HUES6 (cell line): ENCODE results near the gene YPEL2.
"Not testable (repeated sequence)": the region's sequence is repeated elsewhere in the genome, so short reads cannot be mapped to it uniquely, and the experiment has no call there.

Source experiments
- H3K27ac ChIP-seq: 2 replicates; pipeline ENCODE4 v1.7.0; 2013; ENCODE audit warnings: low read depth, mild to moderate bottlenecking, low read length, inconsistent platforms
- H3K27me3 ChIP-seq: 2 replicates; pipeline ENCODE4 v1.6.1; 2013; ENCODE audit warnings: low read length; ENCODE audit not compliant: control insufficient read depth, insufficient read depth
- H3K36me3 ChIP-seq: 2 replicates; pipeline ENCODE4 v1.6.1; 2013; ENCODE audit warnings: low read length; ENCODE audit not compliant: control insufficient read depth, insufficient read depth
- H3K4me1 ChIP-seq: 2 replicates; pipeline ENCODE4 v1.6.1; 2013; ENCODE audit warnings: low read length; ENCODE audit not compliant: control insufficient read depth, insufficient read depth
- H3K4me3 ChIP-seq: 2 replicates; pipeline ENCODE4 v1.5.1; 2013; ENCODE audit warnings: low read depth, low read length
- H3K9ac ChIP-seq: one replicate; pipeline ENCODE4 v1.6.1; 2013; ENCODE audit warnings: mild to moderate bottlenecking, low read length
- H3K9me3 ChIP-seq: 2 replicates; pipeline ENCODE4 v1.6.1; 2013; ENCODE audit warnings: low read depth, low read length; ENCODE audit not compliant: control insufficient read depth, insufficient read depth

The YPEL2 gene

DNA sequence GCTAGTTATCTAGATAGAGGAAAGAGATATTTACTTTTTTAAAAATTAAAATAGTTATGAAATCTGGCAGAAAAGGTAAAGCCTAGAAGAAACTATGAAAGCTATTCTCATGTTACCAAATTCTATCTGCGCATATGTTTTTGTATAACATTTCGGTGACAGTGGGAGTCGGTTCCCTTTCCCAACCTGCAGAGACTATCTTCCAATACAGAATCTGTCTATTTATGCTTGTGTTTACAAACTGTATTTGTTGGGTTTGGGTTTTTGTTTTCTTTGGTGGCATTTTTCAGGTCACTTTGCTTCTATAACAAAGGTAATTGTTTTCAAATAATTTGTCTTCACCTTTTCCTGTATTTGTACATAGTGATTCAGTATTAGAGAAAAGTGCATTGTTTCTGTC, 69.8 kb downstream of the YPEL2 start:
- peaks cover 2% of the 10 kb centered on the region; the same call in 1 of the 2 replicates for H3K4me1 ChIP-seq
- peaks cover 3% of the 10 kb centered on the region; the same call in 1 of the 2 replicates for H3K36me3 ChIP-seq
- no peaks in the 10 kb centered on the region for H3K9me3 ChIP-seq
- no peak overlapping the region for H3K27ac ChIP-seq
- no peak overlapping the region for H3K9ac ChIP-seq
- no peaks in the 10 kb centered on the region for H3K27me3 ChIP-seq
- H3K4me3 ChIP-seq = no peak overlapping the region

DNA sequence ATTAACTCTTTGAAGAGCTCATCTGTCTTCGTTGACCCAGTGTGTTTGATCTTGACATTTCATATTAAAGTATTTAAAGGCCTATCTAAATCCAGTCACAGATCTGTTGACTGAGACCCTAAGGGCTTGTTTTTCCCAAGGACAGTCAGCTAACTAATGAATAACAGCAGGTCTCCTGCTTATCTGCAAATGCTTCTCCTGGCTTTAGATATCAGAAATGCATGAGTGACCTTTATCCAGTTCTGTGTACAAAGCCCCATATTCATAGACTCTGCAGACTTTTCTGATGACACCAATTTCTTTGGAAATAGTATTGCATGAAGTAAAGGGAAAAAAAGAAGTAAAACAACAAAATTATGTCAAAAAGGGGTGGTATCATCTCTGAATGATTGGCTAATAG, 70.3 kb downstream of the YPEL2 start:
- Histone ChIP-seq H3K27ac (no peak overlapping the region), H3K9me3 (no peaks in the 10 kb centered on the region), H3K9ac (no peak overlapping the region), H3K4me1 (peaks cover 3% of the 10 kb centered on the region), H3K4me3 (no peak overlapping the region), H3K36me3 (peaks cover 3% of the 10 kb centered on the region; the same call in 1 of the 2 replicates), H3K27me3 (no peaks in the 10 kb centered on the region)

DNA sequence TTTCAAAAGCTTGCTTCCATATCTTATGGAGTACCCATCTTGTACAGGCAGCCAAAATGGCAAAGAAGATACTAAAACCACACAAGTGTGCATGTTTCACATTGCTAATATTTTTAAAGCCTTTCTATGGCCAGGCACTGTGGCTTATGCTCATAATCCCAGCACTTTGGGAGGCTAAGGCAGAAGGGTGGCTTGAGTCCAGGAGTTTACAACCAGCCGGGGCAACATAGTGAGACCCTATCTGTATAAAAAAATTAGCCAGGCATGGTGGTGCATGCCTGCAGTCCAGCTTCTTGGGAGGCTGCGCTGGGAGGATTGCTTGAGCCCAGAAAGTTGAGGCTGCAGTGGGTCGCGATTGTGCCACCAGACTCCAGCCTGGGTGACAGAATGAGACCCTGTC, 71.3 kb downstream of the YPEL2 start:
- H3K4me1 ChIP-seq = peaks cover 7% of the 10 kb centered on the region
- no peak overlapping the region for H3K27ac ChIP-seq
- H3K36me3 ChIP-seq = no peaks in the 10 kb centered on the region

DNA sequence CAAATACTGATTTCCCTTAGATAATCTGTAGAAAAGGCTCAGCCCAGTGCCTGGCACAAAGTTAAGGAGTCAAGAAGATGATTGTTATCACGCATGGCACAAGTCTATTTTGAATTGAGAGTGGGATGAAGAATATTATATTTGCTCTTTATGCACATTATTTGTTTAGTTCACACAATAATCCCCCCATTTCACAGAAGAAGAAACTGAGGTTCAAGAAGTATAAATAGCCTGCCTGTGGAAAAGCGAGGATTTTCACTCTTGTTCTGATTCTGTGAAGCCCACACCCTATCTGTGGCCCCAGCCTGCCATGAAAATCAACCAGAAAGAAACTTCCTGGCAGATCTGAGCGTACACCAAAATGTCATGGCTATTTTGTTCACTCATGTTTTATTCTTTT, 73.0 kb downstream of the YPEL2 start:
- Histone ChIP-seq H3K4me3 (no peak overlapping the region), H3K4me1 (peaks cover 7% of the 10 kb centered on the region)

More for the DNA sequence above, 71.3 kb downstream of the YPEL2 start:
- H3K9me3 ChIP-seq = no peaks in the 10 kb centered on the region
- H3K27me3 ChIP-seq = no peaks in the 10 kb centered on the region
- no peak overlapping the region for H3K9ac ChIP-seq
- no peak overlapping the region for H3K4me3 ChIP-seq

DNA sequence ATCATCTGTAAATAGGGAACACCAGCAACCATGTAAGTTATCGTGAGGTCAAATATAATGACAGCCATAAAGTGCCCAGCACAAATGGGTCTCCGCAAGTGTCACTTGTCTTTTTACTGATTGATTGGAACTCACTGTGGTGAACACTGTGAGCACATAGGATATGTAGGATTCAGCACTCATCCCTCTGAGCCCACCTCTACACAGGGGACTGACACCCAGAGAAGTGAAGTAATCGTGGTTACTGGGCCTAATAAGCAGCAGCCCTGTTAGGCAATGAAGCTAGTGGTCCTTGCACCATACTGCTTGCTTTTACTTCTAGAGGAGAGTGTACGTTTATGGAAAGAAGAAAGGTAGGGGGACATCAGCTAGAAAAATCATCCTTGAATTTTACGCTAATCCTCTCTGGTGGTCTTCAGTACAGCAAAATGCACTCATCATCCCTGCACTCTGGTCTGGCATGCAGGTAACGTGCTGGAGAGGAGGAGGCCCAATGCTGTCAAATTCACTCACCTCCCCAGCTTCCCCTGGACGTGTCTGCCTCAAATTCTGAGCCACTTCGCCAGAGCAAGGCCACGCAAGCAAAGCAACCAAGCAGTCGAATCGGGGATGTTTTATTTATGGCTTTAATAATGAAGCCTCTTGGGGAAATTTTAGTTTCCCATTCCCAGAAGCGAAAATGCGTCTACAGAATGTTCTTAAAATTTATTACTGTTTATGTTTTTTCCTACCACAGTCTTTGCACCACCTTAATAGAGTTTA, 74.7 kb downstream of the YPEL2 start:
- no peak overlapping the region for H3K9ac ChIP-seq
- H3K4me1 ChIP-seq = peaks cover 7% of the 10 kb centered on the region
- H3K27me3 ChIP-seq = no peaks in the 10 kb centered on the region
- H3K36me3 ChIP-seq = no peaks in the 10 kb centered on the region
- H3K4me3 ChIP-seq = no peak overlapping the region
- no peak overlapping the region for H3K27ac ChIP-seq
- peaks cover 9% of the 10 kb centered on the region for H3K9me3 ChIP-seq

More for the DNA sequence above, 73.0 kb downstream of the YPEL2 start:
- no peaks in the 10 kb centered on the region for H3K36me3 ChIP-seq
- no peak overlapping the region for H3K27ac ChIP-seq
- H3K9ac ChIP-seq = no peak overlapping the region
- no peaks in the 10 kb centered on the region for H3K9me3 ChIP-seq
- no peaks in the 10 kb centered on the region for H3K27me3 ChIP-seq

DNA sequence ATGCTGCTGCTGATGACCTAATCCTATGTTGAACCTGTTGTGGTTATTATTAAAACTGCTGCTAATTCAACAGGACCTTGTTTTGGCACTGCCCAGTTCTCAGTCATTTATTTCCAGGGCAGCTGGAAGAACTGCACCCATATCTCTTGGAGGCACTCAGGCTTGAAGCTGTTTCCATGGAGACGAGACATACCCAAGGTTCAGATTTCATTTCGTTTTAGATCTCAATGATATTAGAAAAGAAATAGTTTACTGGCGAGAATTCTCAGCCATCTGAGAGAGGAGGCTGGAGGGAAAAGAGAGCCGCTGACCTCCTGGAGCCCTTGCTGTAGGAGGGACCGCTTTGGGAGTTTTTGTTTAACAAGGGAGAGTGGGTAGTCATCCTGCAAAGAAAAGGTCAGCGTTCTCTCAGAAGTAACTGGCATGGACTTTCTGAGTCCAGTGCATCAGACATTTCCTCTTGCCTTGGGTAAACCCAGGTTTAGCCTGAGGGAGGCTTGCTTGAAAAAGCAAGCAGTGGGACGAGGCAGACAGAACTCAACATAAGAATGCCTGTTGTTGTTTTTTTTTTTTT, 75.4 kb downstream of the YPEL2 start:
- no peak overlapping the region for H3K9ac ChIP-seq
- H3K36me3 ChIP-seq = no peaks in the 10 kb centered on the region
- H3K27me3 ChIP-seq = no peaks in the 10 kb centered on the region
- H3K4me3 ChIP-seq = no peak overlapping the region
- no peak overlapping the region for H3K27ac ChIP-seq
- peaks cover 5% of the 10 kb centered on the region for H3K4me1 ChIP-seq
- peaks cover 9% of the 10 kb centered on the region for H3K9me3 ChIP-seq

DNA sequence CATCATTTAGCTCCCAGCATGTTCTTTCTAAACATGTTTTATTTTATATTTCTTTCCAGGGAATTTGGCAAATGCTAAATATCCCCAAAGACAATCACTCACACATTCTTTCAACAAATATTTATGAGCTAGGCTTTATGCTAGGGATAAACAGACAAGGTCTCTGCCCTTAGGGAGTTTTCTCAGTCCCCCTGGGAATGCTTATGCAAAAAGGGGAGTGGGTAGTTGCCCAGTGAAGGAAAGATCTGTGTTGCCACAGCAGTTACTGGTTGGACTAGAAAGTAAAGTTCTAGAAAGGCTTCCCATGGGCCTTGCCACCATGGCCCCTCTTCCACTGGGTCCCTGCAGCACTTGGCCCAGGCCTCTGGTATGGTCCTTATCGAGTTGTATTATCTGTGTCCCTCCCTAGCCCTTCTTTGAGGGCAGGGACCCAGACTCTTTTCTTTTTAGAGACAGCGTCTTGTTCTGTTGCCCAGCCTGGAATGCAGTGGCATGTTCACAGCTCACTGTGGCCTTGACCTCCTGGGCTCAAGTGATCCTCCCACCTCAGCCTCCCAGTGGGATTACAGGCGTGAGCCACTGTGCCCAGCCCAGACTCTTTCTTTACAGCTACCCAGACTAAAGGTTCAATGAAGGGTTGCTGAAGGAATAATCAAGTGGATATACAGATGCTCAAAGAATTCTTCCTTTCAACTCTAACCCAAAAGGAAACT, 78.0 kb downstream of the YPEL2 start:
- Histone ChIP-seq H3K4me1 (peaks cover 5% of the 10 kb centered on the region), H3K36me3 (no peaks in the 10 kb centered on the region), H3K4me3 (no peak overlapping the region), H3K9me3 (peaks cover 9% of the 10 kb centered on the region), H3K27ac (no peak overlapping the region), H3K9ac (no peak overlapping the region), H3K27me3 (no peaks in the 10 kb centered on the region)

DNA sequence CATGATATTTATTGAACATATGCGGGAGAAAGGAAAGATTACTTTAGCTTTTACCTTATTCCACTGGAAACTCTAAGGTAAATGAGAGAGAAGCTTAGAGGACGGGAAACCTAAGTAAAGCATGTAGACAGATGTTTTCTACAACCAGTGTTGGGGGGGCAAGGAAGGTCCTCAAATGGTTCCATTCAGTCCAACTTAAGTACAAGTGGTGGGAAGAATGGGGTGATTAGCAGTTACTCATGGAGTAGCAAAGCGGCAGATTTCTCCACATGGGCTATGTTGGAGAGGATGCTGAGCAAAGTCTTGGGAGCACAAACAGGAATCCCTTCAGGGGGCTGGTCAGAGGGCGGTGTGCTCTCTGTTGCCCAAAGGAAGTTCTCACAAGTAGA, 78.6 kb downstream of the YPEL2 start:
- Histone ChIP-seq H3K4me1 (peaks cover 5% of the 10 kb centered on the region), H3K27me3 (no peaks in the 10 kb centered on the region), H3K4me3 (no peak overlapping the region), H3K27ac (no peak overlapping the region), H3K9me3 (peaks cover 9% of the 10 kb centered on the region), H3K9ac (no peak overlapping the region), H3K36me3 (no peaks in the 10 kb centered on the region)

DNA sequence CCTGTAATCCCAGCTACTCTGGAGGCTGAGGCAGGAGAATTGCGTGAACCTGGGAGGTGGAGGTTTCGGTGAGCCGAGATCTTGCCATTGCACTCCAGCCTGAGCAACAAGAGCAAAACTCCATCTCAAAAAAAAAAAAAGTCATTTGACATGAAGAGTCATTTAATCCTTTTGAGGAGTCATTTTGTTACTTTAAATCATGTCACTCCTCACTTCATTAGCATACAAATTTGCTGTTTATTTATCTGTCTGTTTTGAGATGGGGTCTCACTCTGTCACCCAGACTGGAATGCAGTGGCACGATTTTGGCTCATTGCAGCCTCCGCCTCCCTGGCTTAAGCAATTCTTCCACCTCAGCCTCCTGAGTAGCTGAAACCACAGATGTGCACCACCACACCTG, 81.0 kb downstream of the YPEL2 start:
- not testable (repeated sequence) for H3K4me3 ChIP-seq, H3K27ac ChIP-seq, H3K9me3 ChIP-seq, H3K36me3 ChIP-seq, H3K4me1 ChIP-seq, H3K27me3 ChIP-seq, H3K9ac ChIP-seq

DNA sequence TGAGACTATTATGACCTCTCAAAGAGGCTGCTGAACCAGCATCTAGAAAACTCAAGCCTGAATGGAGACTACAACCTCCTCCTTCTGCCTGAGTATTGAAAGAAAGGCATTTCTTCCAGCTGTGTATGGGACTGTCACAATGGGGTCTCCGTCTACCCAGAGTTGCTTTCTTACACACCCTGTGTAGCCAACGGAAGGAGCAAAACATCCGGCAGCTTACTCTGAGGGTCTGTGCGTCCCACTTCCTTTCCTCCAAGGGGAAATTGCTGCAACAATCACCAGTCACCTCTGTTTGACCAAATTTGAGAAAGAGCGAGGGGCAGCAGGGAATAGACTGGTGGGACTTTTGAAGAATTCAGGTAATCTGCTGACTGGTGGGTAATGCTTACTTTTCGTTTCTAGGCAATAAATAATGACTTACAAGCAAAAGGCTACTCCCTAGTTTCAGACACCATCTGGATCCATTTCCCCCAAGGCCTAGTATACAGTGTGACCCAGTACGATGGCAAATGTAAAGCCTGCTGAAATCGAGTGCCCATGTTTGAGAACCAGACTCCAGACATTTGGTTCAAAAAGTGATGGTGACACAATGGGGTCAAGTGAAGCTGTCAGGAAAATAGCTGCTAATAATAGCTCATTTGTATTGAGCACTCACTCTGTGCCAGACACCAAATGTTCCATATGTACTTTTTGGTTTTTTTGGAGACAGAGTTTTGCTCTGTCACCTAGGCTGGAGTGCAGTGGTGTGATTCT, 81.7 kb downstream of the YPEL2 start:
- no peak overlapping the region for H3K4me3 ChIP-seq

More for the DNA sequence above, 81.7 kb downstream of the YPEL2 start:
- H3K9ac ChIP-seq = no peak overlapping the region
- no peaks in the 10 kb centered on the region for H3K4me1 ChIP-seq
- H3K27me3 ChIP-seq = no peaks in the 10 kb centered on the region
- H3K27ac ChIP-seq = no peak overlapping the region
- no peaks in the 10 kb centered on the region for H3K36me3 ChIP-seq
- H3K9me3 ChIP-seq = peaks cover 9% of the 10 kb centered on the region
